Body of pancreas (tissue), 4 donors: ENCODE data around the gene ZNF17. TPM values are rescaled to one million over a fixed set of nuclear protein-coding genes. Genes with fewer than 3 reads are reported as not detected.

Experiments
- ATAC-seq: fragments of 150-250 bp; one replicate; pipeline ENCODE4 v1.9.1; 2016
- DNase-seq, 4 donors: peaks; one replicate each; pipeline ENCODE4 v3.0.0-alpha.2; 2019
- H3K27ac ChIP-seq, 4 donors: fragments of 200-600 bp; sonication (generic); 1 replicate in 3 of 4; 2 replicates in 1 of 4; pipeline versions ENCODE4 v1.5.1 to v1.6.1; 2016 to 2019; ENCODE audit warnings: mild to moderate bottlenecking in 1 of 4, mixed read lengths in 1 of 4, moderate library complexity in 1 of 4
- H3K27me3 ChIP-seq, 2 donors: fragments of 200-600 bp; sonication (generic); one replicate each; pipeline ENCODE4 v1.6.0; 2016; ENCODE audit warnings: mild to moderate bottlenecking in 1 of 2
- H3K36me3 ChIP-seq, 2 donors: fragments of 200-600 bp; sonication (generic); replicated peaks in 1 of 2; 2 replicates each; pipeline ENCODE4 v1.5.1; 2016; ENCODE audit warnings: low read depth in 2 of 2; ENCODE audit not compliant: insufficient read depth in 1 of 2
- H3K4me1 ChIP-seq: fragments of 200-600 bp; sonication (generic); one replicate; pipeline ENCODE4 v1.6.0; 2016
- H3K4me3 ChIP-seq, 2 donors: fragments of 200-600 bp; sonication (generic); 1 replicate in 1 of 2; 2 replicates in 1 of 2; pipeline ENCODE4 v1.5.1; 2016 to 2019
- H3K9me3 ChIP-seq, 3 donors: fragments of 200-600 bp; sonication (generic); 1 replicate in 2 of 3; 2 replicates in 1 of 3; pipeline ENCODE4 v1.5.1; 2016
- CTCF ChIP-seq, 7 experiments: fragments of 450-650 bp in 4 of 7; fragments of 200-600 bp in 3 of 7; sonication (generic) in 3 of 7; IDR thresholded peaks; one replicate each; pipeline ENCODE4 v1.5.1; 2016 to 2019; ENCODE audit warnings: antibody characterized with exemption in 7 of 7
- POLR2A ChIP-seq, 3 donors: fragments of 450-650 bp; IDR thresholded peaks; one replicate each; pipeline ENCODE4 v1.6.1; 2016; ENCODE audit warnings: antibody characterized with exemption in 3 of 3, mild to moderate bottlenecking in 2 of 3
- WGBS, 2 donors: methylation state at CpG; one replicate each; pipeline ENCODE4 v1.1.5; 2017; 5-methylcytosine and 5-hydroxymethylcytosine counted together
- intact Hi-C: fragments of 100-400 bp; cut with DNase I; formaldehyde crosslinking; loops from one replicate; pipeline ENCODE4 v1.15.1; 2023
- small RNA-seq: library from RNA; depleted of rRNA; stranded (forward); fragments of <200 nt; gene quantifications from one replicate; pipeline ENCODE3, GENCODE V24; 2016
- total RNA-seq, 2 donors: library from RNA; depleted of rRNA; stranded (reverse); fragments of >200 nt; gene quantifications; one replicate each; pipeline ENCODE4 v1.1.0, GENCODE V29; 2016

Gene ZNF17
- total RNA-seq, 2 donors from 2014 or later: 3.6 to 9.1 TPM

- intact Hi-C loops: no loop called here
- peaks cover 0 to 40% (median 0%) of the 10 kb centered on the region in 3 donors for H3K9me3 ChIP-seq
- TF ChIP-seq CTCF (IDR thresholded peaks at IDR 0.05) (no peak), POLR2A (IDR thresholded peaks at IDR 0.05) (no peak)
Observed at GRCh38 chr19:57443121-57443696, 32.2 kb downstream of the ZNF17 start.

GRCh38 chr19:57452307-57452706, 41.3 kb downstream of the ZNF17 start:
- H3K9me3 ChIP-seq: peaks cover 0 to 13% (median 0%) of the 10 kb centered on the region in 3 donors
- no peak for DNase-seq
- ATAC-seq: no peak
- H3K27ac ChIP-seq: no peak overlapping the region
- intact Hi-C loops: no loop called here
- no peak overlapping the region for H3K4me3 ChIP-seq
- no peaks in the 10 kb centered on the region for H3K27me3 ChIP-seq
- no peaks in the 10 kb centered on the region for H3K36me3 ChIP-seq
- no peak for TF ChIP-seq POLR2A (IDR thresholded peaks at IDR 0.05)
- TF ChIP-seq CTCF (IDR thresholded peaks at IDR 0.05): no peak
- 82 to 90% methylated on average over 3 of the region's 3 CpGs for WGBS, 2 donors
- H3K4me1 ChIP-seq: no peaks in the 10 kb centered on the region

More at GRCh38 chr19:57443121-57443696, 32.2 kb downstream of the ZNF17 start:
- H3K27me3 ChIP-seq: no peaks in the 10 kb centered on the region
- ATAC-seq: no peak
- no peaks in the 10 kb centered on the region for H3K4me1 ChIP-seq
- H3K27ac ChIP-seq: no peak overlapping the region
- WGBS, 2 donors: 78 to 81% methylated on average over 5 of the region's 5 CpGs
- no peak for DNase-seq
- peaks cover 0 to 3% of the 10 kb centered on the region in 2 donors for H3K36me3 ChIP-seq
- no peak overlapping the region for H3K4me3 ChIP-seq

- DNase-seq (no peak), ATAC-seq (no peak)
- Histone ChIP-seq H3K4me3 (no peak overlapping the region), H3K9me3 (peaks cover 0 to 43% (median 2%) of the 10 kb centered on the region in 3 donors), H3K36me3 (peaks cover 0 to 3% of the 10 kb centered on the region in 2 donors), H3K4me1 (no peaks in the 10 kb centered on the region), H3K27me3 (no peaks in the 10 kb centered on the region), H3K27ac (no peak overlapping the region)
- WGBS, 2 donors: 79 to 90% methylated on average over 5 of the region's 5 CpGs
- intact Hi-C loops: no loop called here
- TF ChIP-seq CTCF (IDR thresholded peaks at IDR 0.05) (no peak), POLR2A (IDR thresholded peaks at IDR 0.05) (no peak)
Observed at GRCh38 chr19:57465680-57466381, 54.9 kb downstream of the ZNF17 start.

- intact Hi-C loops: no loop called here
- H3K27me3 ChIP-seq: no peaks in the 10 kb centered on the region
- no peak overlapping the region for H3K27ac ChIP-seq
- DNase-seq: no peak
- ATAC-seq: no peak
- WGBS, 2 donors: 90 to 95% methylated on average over 4 to 5 of the region's 5 CpGs
- H3K4me3 ChIP-seq: no peak overlapping the region
- TF ChIP-seq CTCF (IDR thresholded peaks at IDR 0.05): no peak
- TF ChIP-seq POLR2A (IDR thresholded peaks at IDR 0.05): no peak
- peaks cover 0 to 3% of the 10 kb centered on the region in 2 donors for H3K36me3 ChIP-seq
- no peaks in the 10 kb centered on the region for H3K4me1 ChIP-seq
- peaks cover 0 to 49% (median 2%) of the 10 kb centered on the region in 3 donors for H3K9me3 ChIP-seq
Observed at GRCh38 chr19:57466489-57466888, 55.5 kb downstream of the ZNF17 start.

Small RNAs within 50 kb of the gene (small RNA-seq; reads per million reads assigned to genes)
- not detected for gene VN1R107P

Other genes starting within 250 kb of the ZNF17 start
- not detected for gene DUXA, start 243.7 kb upstream of the ZNF17 start, total RNA-seq
- 10 to 100 TPM; 17.1 to 35.0 TPM for gene ZNF264, start 219.7 kb upstream of the ZNF17 start, total RNA-seq
- not detected for gene AURKC, start 180.1 kb upstream of the ZNF17 start, total RNA-seq
- gene ZNF805, start 170.5 kb upstream of the ZNF17 start, total RNA-seq: 10 to 100 TPM in 1 of 2 donors, 1 to 10 TPM in 1; 8.8 to 13.8 TPM
- gene ZNF460, start 130.7 kb upstream of the ZNF17 start, total RNA-seq: 10 to 100 TPM; 22.7 to 30.1 TPM
- 1 to 10 TPM in 1 of 2 donors, under 1 TPM in 1; 0.33 to 3.9 TPM for gene ZNF543, start 90.7 kb upstream of the ZNF17 start, total RNA-seq
- 1 to 10 TPM; 2.9 to 4.0 TPM for gene ZNF304, start 59.9 kb upstream of the ZNF17 start, total RNA-seq
- 1 to 10 TPM; 2.6 to 8.6 TPM for gene TRAPPC2B, start 47.6 kb upstream of the ZNF17 start, total RNA-seq
- 1 to 10 TPM in 1 of 2 donors, not detected in 1; 3.9 TPM for gene ZNF547, start 47.6 kb upstream of the ZNF17 start, total RNA-seq
- 1 to 10 TPM; 6.6 to 7.5 TPM for gene ZNF548, start 21.3 kb upstream of the ZNF17 start, total RNA-seq
- 10 to 100 TPM in 1 of 2 donors, 1 to 10 TPM in 1; 1.8 to 17.8 TPM for gene ZNF749, start 24.2 kb downstream of the ZNF17 start, total RNA-seq
- under 1 TPM in 1 of 2 donors, not detected in 1; 0.78 TPM for gene VN1R1, start 46.0 kb downstream of the ZNF17 start, total RNA-seq
- 1 to 10 TPM; 2.9 to 7.9 TPM for gene ZNF772, start 66.4 kb downstream of the ZNF17 start, total RNA-seq
- gene ZNF419, start 76.6 kb downstream of the ZNF17 start, total RNA-seq: 10 to 100 TPM in 1 of 2 donors, 1 to 10 TPM in 1; 8.6 to 21.3 TPM
- 1 to 10 TPM; 1.6 to 2.0 TPM for gene ZNF773, start 88.8 kb downstream of the ZNF17 start, total RNA-seq
- 1 to 10 TPM in 1 of 2 donors, under 1 TPM in 1; 0.66 to 2.3 TPM for gene ZNF549, start 116.2 kb downstream of the ZNF17 start, total RNA-seq
- gene ZNF550, start 148.7 kb downstream of the ZNF17 start, total RNA-seq: 1 to 10 TPM; 4.9 to 5.7 TPM
- gene ZNF416, start 167.8 kb downstream of the ZNF17 start, total RNA-seq: 1 to 10 TPM in 1 of 2 donors, under 1 TPM in 1; 0.66 to 2.1 TPM
- gene ZIK1, start 173.0 kb downstream of the ZNF17 start, total RNA-seq: 1 to 10 TPM in 1 of 2 donors, under 1 TPM in 1; 0.78 to 3.3 TPM
- 1 to 10 TPM in 1 of 2 donors, under 1 TPM in 1; 0.78 to 2.6 TPM for gene ZNF530, start 188.7 kb downstream of the ZNF17 start, total RNA-seq
- gene ZNF134, start 203.1 kb downstream of the ZNF17 start, total RNA-seq: 10 to 100 TPM in 1 of 2 donors, 1 to 10 TPM in 1; 6.6 to 10.9 TPM
- gene ZNF211, start 222.0 kb downstream of the ZNF17 start, total RNA-seq: 1 to 10 TPM; 3.6 to 9.9 TPM